ENCODE data around the gene GPR18.

GRCh38 chr13:99299920-99300341 is 41.8 kb upstream of the GPR18 start:
- TF ChIP-seq EZH2 (IDR thresholded peaks at IDR 0.05; ENCODE audit: low read length, missing control alignments), result no peak
- no peak for TF ChIP-seq CTCF (conservative IDR thresholded peaks at IDR 0.05 in 1 of 2, IDR thresholded peaks at IDR 0.05 in 1 of 2; ENCODE audit: low read depth in 1 of 2, low read length in 2 of 2)

All from fibroblast of lung (primary cell).